Astrocyte (in vitro differentiated cells and primary cell): ENCODE results near the gene ESYT3.

Source experiments
- CTCF ChIP-seq: IDR thresholded peaks from 2 replicates; pipeline ENCODE4 v1.5.1; 2011; ENCODE audit warnings: low read depth, mild to moderate bottlenecking, inconsistent platforms, low read length, moderate library complexity; ENCODE audit not compliant: insufficient read depth
- EZH2 ChIP-seq: IDR thresholded peaks from 2 replicates; pipeline ENCODE4 v1.6.1; 2012; ENCODE audit warnings: mild to moderate bottlenecking, low read length, inconsistent platforms; ENCODE audit not compliant: insufficient read depth

GRCh38 chr3:138440596-138440995, 6.2 kb downstream of the ESYT3 start:
- TF ChIP-seq CTCF (no peak), EZH2 (no peak)
